ENCODE results near the gene AHDC1. TPM values are rescaled to one million over a fixed set of nuclear protein-coding genes. Genes with fewer than 3 reads are reported as not detected.

Gene AHDC1
- total and polyA plus RNA-seq, 2 of the 13 experiments (the other 11 are each of a cell fraction or from before 2014, with no cell fraction given): 1.0 to 2.7 TPM

DNA sequence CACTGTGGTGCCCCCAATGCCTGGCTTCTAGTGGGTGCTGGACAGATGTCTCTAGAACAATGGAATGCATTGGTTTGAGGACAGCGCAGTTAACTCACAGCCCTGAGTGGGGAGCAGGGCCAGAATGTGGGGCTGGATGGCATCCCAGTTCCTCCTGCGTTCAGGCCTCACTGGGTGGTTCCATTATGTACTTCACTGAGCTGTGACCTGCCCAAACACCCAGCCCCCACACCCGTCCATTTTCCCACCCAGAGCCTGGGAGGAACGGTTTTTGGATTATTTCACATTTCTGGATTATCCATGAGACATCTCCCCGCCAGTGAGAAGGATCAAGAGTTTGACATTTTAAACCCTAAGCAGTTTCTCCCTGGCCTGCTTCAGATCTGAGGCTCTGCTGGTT, 58.7 kb downstream of the AHDC1 start (continued):
- TF ChIP-seq AGO2 (optimal IDR thresholded peaks at IDR 0.05; ENCODE audit: low read depth, low read length) (no peak), EED (CRISPR knock-in tag; IDR thresholded peaks at IDR 0.05) (no peak), ELF3 (CRISPR knock-in tag; IDR thresholded peaks at IDR 0.05) (no peak), ZNF296 (CRISPR knock-in tag; conservative IDR thresholded peaks at IDR 0.05) (no peak), ZNF607 (CRISPR knock-in tag; IDR thresholded peaks at IDR 0.05; ENCODE audit: borderline replicate concordance) (no peak), NFKBIZ (CRISPR knock-in tag; IDR thresholded peaks at IDR 0.05) (no peak), SNAI1 (CRISPR knock-in tag; IDR thresholded peaks at IDR 0.05; ENCODE audit: borderline replicate concordance) (no peak), TSC22D2 (CRISPR knock-in tag; IDR thresholded peaks at IDR 0.05; ENCODE audit: borderline replicate concordance) (no peak)
- TF ChIP-seq, protein P1, sequence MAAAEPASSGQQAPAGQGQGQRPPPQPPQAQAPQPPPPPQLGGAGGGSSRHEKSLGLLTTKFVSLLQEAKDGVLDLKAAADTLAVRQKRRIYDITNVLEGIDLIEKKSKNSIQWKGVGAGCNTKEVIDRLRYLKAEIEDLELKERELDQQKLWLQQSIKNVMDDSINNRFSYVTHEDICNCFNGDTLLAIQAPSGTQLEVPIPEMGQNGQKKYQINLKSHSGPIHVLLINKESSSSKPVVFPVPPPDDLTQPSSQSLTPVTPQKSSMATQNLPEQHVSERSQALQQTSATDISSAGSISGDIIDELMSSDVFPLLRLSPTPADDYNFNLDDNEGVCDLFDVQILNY (CRISPR knock-in tag; conservative IDR thresholded peaks at IDR 0.05): no peak

DNA sequence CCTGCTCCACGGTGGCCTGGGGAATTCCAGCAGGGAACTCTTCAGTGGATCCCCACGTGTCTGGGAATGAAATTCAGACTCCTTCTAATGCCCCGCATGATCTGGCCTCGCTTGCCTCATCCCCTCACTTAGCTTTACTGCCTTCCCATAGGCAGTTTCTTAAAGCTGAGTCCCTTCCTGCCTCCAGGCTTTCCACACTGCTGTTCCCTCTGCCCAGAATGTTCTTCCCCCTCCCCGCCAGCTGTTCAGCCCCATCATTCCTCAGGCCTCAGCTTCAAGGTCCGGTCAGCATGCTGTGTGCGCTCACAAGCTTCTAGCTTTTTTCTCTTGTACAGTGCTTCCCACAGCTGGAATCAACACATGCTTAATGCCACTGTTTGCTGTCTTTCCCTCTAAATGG, 59.1 kb downstream of the AHDC1 start:
- no peak for ATAC-seq
- no peak overlapping the region for H3K4me3 ChIP-seq (replicated peaks in 1 of 3; ENCODE audit: insufficient read depth in 1 of 3, low read depth in 2 of 3, low read length in 3 of 3)
- no peak overlapping the region for H2AFZ ChIP-seq (ENCODE audit: low read length)
- in situ Hi-C loops (cut with HindIII; ENCODE audit: extremely low pct_ligation_motif_present, low pct_unique_long_range_greater_than_20kb): no loop called here
- no peaks in the 10 kb centered on the region for H3K27me3 ChIP-seq (ENCODE audit: control insufficient read depth in 1 of 2, insufficient read depth in 2 of 2, low read length in 2 of 2)
- ChIA-PET CTCF (ENCODE audit: low intra/inter-chr PET ratio, low total read pairs) (no interaction called here), POLR2A (no interaction called here)
- no peak overlapping the region for H3K4me2 ChIP-seq (ENCODE audit: low read depth, low read length)
- no peak for FAIRE-seq
- TF ChIP-seq, protein P2, sequence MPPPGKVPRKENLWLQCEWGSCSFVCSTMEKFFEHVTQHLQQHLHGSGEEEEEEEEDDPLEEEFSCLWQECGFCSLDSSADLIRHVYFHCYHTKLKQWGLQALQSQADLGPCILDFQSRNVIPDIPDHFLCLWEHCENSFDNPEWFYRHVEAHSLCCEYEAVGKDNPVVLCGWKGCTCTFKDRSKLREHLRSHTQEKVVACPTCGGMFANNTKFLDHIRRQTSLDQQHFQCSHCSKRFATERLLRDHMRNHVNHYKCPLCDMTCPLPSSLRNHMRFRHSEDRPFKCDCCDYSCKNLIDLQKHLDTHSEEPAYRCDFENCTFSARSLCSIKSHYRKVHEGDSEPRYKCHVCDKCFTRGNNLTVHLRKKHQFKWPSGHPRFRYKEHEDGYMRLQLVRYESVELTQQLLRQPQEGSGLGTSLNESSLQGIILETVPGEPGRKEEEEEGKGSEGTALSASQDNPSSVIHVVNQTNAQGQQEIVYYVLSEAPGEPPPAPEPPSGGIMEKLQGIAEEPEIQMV (CRISPR knock-in tag; IDR thresholded peaks at IDR 0.05; ENCODE audit: low read depth): no peak
- TF ChIP-seq MTF2 (CRISPR knock-in tag; IDR thresholded peaks at IDR 0.05; ENCODE audit: borderline replicate concordance) (no peak), GABPB1 (CRISPR knock-in tag; IDR thresholded peaks at IDR 0.05) (no peak), IKZF4 (CRISPR knock-in tag; IDR thresholded peaks at IDR 0.05; ENCODE audit: borderline replicate concordance, low read depth, not compliant biosample characterization) (no peak), KDM5B (CRISPR knock-in tag; IDR thresholded peaks at IDR 0.05; ENCODE audit: borderline replicate concordance) (no peak), ZNF761 (CRISPR knock-in tag; conservative IDR thresholded peaks at IDR 0.05) (no peak), ZNF569 (CRISPR knock-in tag; IDR thresholded peaks at IDR 0.05; ENCODE audit: borderline replicate concordance) (no peak), HNRNPLL (IDR thresholded peaks at IDR 0.05; ENCODE audit: low read depth, low read length, poor library complexity, severe bottlenecking) (no peak), ZNF556 (CRISPR knock-in tag; IDR thresholded peaks at IDR 0.05; ENCODE audit: borderline replicate concordance) (no peak), ZNF619 (CRISPR knock-in tag; IDR thresholded peaks at IDR 0.05) (no peak), ZSCAN22 (CRISPR knock-in tag; IDR thresholded peaks at IDR 0.05) (no peak), YEATS2 (CRISPR knock-in tag; IDR thresholded peaks at IDR 0.05; ENCODE audit: borderline replicate concordance) (no peak), HHEX (CRISPR knock-in tag; IDR thresholded peaks at IDR 0.05) (no peak), ATF7 (IDR thresholded peaks at IDR 0.05) (no peak), ATF7 (CRISPR knock-in tag; IDR thresholded peaks at IDR 0.05) (no peak)
- peaks cover 8% of the 10 kb centered on the region for H3K79me2 ChIP-seq (ENCODE audit: insufficient read depth, low read length)
- no peak overlapping the region for H3K9ac ChIP-seq (ENCODE audit: insufficient read depth, low read depth, low read length)
- intact Hi-C loops (cut with micrococcal nuclease; ENCODE audit: unreplicated experiment): no loop called here
- no peaks in the 10 kb centered on the region for H4K20me1 ChIP-seq (ENCODE audit: insufficient read depth, low read length)
- BruUV-seq (replicated peaks): no TSS peak
- DNase-seq (ENCODE audit: low spot score): no peak
- WGBS (ENCODE audit: low lambda C conversion rate): 95% methylated on average over 7 of the region's 7 CpGs
- no peaks in the 10 kb centered on the region for H3K9me3 ChIP-seq (ENCODE audit: low read length)
- H3K36me3 ChIP-seq (replicated peaks in 1 of 2; ENCODE audit: control insufficient read depth in 1 of 2, insufficient read depth in 2 of 2, low read length in 2 of 2): peaks cover 2 to 4% of the 10 kb centered on the region in 2 experiments; a peak in 3 of 5 replicates
- no peak overlapping the region for H3K27ac ChIP-seq (ENCODE audit: extremely low read length, insufficient read depth, low read length)
- H3K4me1 ChIP-seq (ENCODE audit: insufficient read depth, low read length): peaks cover 55% of the 10 kb centered on the region

Measured in HepG2 (cell line).